Measurements from ENCODE around the gene CHCHD1.

Gene CHCHD1

GRCh38 chr10:73774637-73775036 is 7.2 kb upstream of the CHCHD1 start:
- Histone ChIP-seq H2AK5ac (ENCODE audit: low read length) (no peak overlapping the region), H3K9ac (ENCODE audit: low read length) (no peak overlapping the region), H3K4me2 (ENCODE audit: low read length) (peak overlapping the region; percentile 22), H3K9me3 (ENCODE audit: insufficient read depth, low read depth, low read length) (no peaks in the 10 kb centered on the region), H3K23ac (ENCODE audit: low read length) (no peak overlapping the region), H3K36me3 (ENCODE audit: control insufficient read depth in 1 of 2, insufficient read depth in 2 of 2, low read length in 2 of 2) (peaks cover 32 to 41% of the 10 kb centered on the region in 2 experiments), H3K4me1 (ENCODE audit: control insufficient read depth in 1 of 2, insufficient read depth in 2 of 2, low read length in 2 of 2) (peaks cover 6 to 18% of the 10 kb centered on the region in 2 experiments), H2BK12ac (ENCODE audit: low read length) (no peak overlapping the region), H4K12ac (ENCODE audit: low read depth, low read length) (no peak overlapping the region), H2BK5ac (ENCODE audit: low read depth, low read length, poor library complexity) (no peak overlapping the region), H2BK120ac (ENCODE audit: insufficient read depth, low read length, poor library complexity) (no peak overlapping the region), H3K4ac (ENCODE audit: low read depth, low read length) (peak overlapping the region; percentile 7), H3K14ac (ENCODE audit: low read length) (no peak overlapping the region), H3K79me2 (ENCODE audit: control insufficient read depth, insufficient read depth, low read length, poor library complexity) (peaks cover 12% of the 10 kb centered on the region), H3K18ac (ENCODE audit: low read length) (no peak overlapping the region), H3K27ac (ENCODE audit: low read depth, low read length) (no peak overlapping the region), H3K79me1 (ENCODE audit: low read length) (peaks cover 12% of the 10 kb centered on the region), H3K27me3 (ENCODE audit: insufficient read depth, low read length) (no peaks in the 10 kb centered on the region), H3K4me3 (ENCODE audit: low read depth, low read length) (no peak overlapping the region), H2AFZ (ENCODE audit: insufficient read depth, low read length, poor library complexity) (no peak overlapping the region), H4K8ac (ENCODE audit: low read depth, low read length) (no peak overlapping the region), H4K91ac (ENCODE audit: low read depth, low read length) (no peak overlapping the region)
- no peak for DNase-seq
- WGBS (ENCODE audit: extremely low coverage, insufficient coverage, insufficient read length) = no CpG with 5 or more reads among the region's 5 CpGs

- peaks cover 20 to 22% of the 10 kb centered on the region in 2 experiments for H3K36me3 ChIP-seq (ENCODE audit: control insufficient read depth in 1 of 2, insufficient read depth in 2 of 2, low read length in 2 of 2)
- no peak overlapping the region for H4K12ac ChIP-seq (ENCODE audit: low read depth, low read length)
- no peak overlapping the region for H2AK5ac ChIP-seq (ENCODE audit: low read length)
- no peak overlapping the region for H3K27ac ChIP-seq (ENCODE audit: low read depth, low read length)
- no peak overlapping the region for H2BK5ac ChIP-seq (ENCODE audit: low read depth, low read length, poor library complexity)
- peaks cover 7% of the 10 kb centered on the region for H3K79me1 ChIP-seq (ENCODE audit: low read length)
- H3K4ac ChIP-seq (ENCODE audit: low read depth, low read length) = no peak overlapping the region
- H3K79me2 ChIP-seq (ENCODE audit: control insufficient read depth, insufficient read depth, low read length, poor library complexity) = peaks cover 12% of the 10 kb centered on the region
- no peak overlapping the region for H3K4me3 ChIP-seq (ENCODE audit: low read depth, low read length)
- H3K18ac ChIP-seq (ENCODE audit: low read length) = no peak overlapping the region
- H4K8ac ChIP-seq (ENCODE audit: low read depth, low read length) = no peak overlapping the region
- no peak overlapping the region for H4K91ac ChIP-seq (ENCODE audit: low read depth, low read length)
- H3K9ac ChIP-seq (ENCODE audit: low read length) = no peak overlapping the region
- H3K4me1 ChIP-seq (ENCODE audit: control insufficient read depth in 1 of 2, insufficient read depth in 2 of 2, low read length in 2 of 2) = peaks cover 3 to 8% of the 10 kb centered on the region in 2 experiments
- no peak overlapping the region for H2AFZ ChIP-seq (ENCODE audit: insufficient read depth, low read length, poor library complexity)
- no CpG with 5 or more reads among the region's 5 CpGs for WGBS (ENCODE audit: extremely low coverage, insufficient coverage, insufficient read length)
- no peaks in the 10 kb centered on the region for H3K9me3 ChIP-seq (ENCODE audit: insufficient read depth, low read depth, low read length)
- H3K23ac ChIP-seq (ENCODE audit: low read length) = no peak overlapping the region
- H2BK12ac ChIP-seq (ENCODE audit: low read length) = no peak overlapping the region
- no peak overlapping the region for H3K14ac ChIP-seq (ENCODE audit: low read length)
- no peaks in the 10 kb centered on the region for H3K27me3 ChIP-seq (ENCODE audit: insufficient read depth, low read length)
- no peak for DNase-seq
- H2BK120ac ChIP-seq (ENCODE audit: insufficient read depth, low read length, poor library complexity) = no peak overlapping the region
- H3K4me2 ChIP-seq (ENCODE audit: low read length) = no peak overlapping the region
Measured at GRCh38 chr10:73779018-73779417, 2.8 kb upstream of the CHCHD1 start.

- Histone ChIP-seq H3K18ac (ENCODE audit: low read length) (no peak overlapping the region), H2AK5ac (ENCODE audit: low read length) (no peak overlapping the region), H3K27ac (ENCODE audit: low read depth, low read length) (no peak overlapping the region), H3K4ac (ENCODE audit: low read depth, low read length) (no peak overlapping the region), H3K27me3 (ENCODE audit: insufficient read depth, low read length) (no peaks in the 10 kb centered on the region), H2BK12ac (ENCODE audit: low read length) (no peak overlapping the region), H4K8ac (ENCODE audit: low read depth, low read length) (no peak overlapping the region), H3K9me3 (ENCODE audit: insufficient read depth, low read depth, low read length) (no peaks in the 10 kb centered on the region), H3K79me2 (ENCODE audit: control insufficient read depth, insufficient read depth, low read length, poor library complexity) (peaks cover 12% of the 10 kb centered on the region), H4K12ac (ENCODE audit: low read depth, low read length) (no peak overlapping the region), H2BK120ac (ENCODE audit: insufficient read depth, low read length, poor library complexity) (no peak overlapping the region), H3K9ac (ENCODE audit: low read length) (no peak overlapping the region), H3K36me3 (ENCODE audit: control insufficient read depth in 1 of 2, insufficient read depth in 2 of 2, low read length in 2 of 2) (peaks cover 17 to 19% of the 10 kb centered on the region in 2 experiments), H3K23ac (ENCODE audit: low read length) (no peak overlapping the region), H3K14ac (ENCODE audit: low read length) (no peak overlapping the region), H2AFZ (ENCODE audit: insufficient read depth, low read length, poor library complexity) (no peak overlapping the region), H3K4me1 (ENCODE audit: control insufficient read depth in 1 of 2, insufficient read depth in 2 of 2, low read length in 2 of 2) (peaks cover under 1 to 5% of the 10 kb centered on the region in 2 experiments), H3K4me2 (ENCODE audit: low read length) (no peak overlapping the region), H3K79me1 (ENCODE audit: low read length) (peaks cover 7% of the 10 kb centered on the region), H2BK5ac (ENCODE audit: low read depth, low read length, poor library complexity) (no peak overlapping the region), H4K91ac (ENCODE audit: low read depth, low read length) (no peak overlapping the region), H3K4me3 (ENCODE audit: low read depth, low read length) (no peak overlapping the region)
- peak in 1 of 2 donors; percentile 34 for DNase-seq
- WGBS (ENCODE audit: extremely low coverage, insufficient coverage, insufficient read length) = no CpG with 5 or more reads among the region's 3 CpGs
Measured at GRCh38 chr10:73779539-73780197, 2.2 kb upstream of the CHCHD1 start.

GRCh38 chr10:73780301-73780700 is 1.5 kb upstream of the CHCHD1 start:
- H3K9me3 ChIP-seq (ENCODE audit: insufficient read depth, low read depth, low read length) = no peaks in the 10 kb centered on the region
- WGBS (ENCODE audit: extremely low coverage, insufficient coverage, insufficient read length) = no CpG with 5 or more reads among the region's 5 CpGs
- DNase-seq = no peak
- no peak overlapping the region for H3K4ac ChIP-seq (ENCODE audit: low read depth, low read length)
- H3K23ac ChIP-seq (ENCODE audit: low read length) = no peak overlapping the region
- H2BK120ac ChIP-seq (ENCODE audit: insufficient read depth, low read length, poor library complexity) = no peak overlapping the region
- H2AK5ac ChIP-seq (ENCODE audit: low read length) = no peak overlapping the region
- H3K9ac ChIP-seq (ENCODE audit: low read length) = no peak overlapping the region
- H3K18ac ChIP-seq (ENCODE audit: low read length) = no peak overlapping the region
- no peak overlapping the region for H3K14ac ChIP-seq (ENCODE audit: low read length)
- no peak overlapping the region for H4K8ac ChIP-seq (ENCODE audit: low read depth, low read length)
- no peak overlapping the region for H2AFZ ChIP-seq (ENCODE audit: insufficient read depth, low read length, poor library complexity)
- no peak overlapping the region for H2BK12ac ChIP-seq (ENCODE audit: low read length)
- no peak overlapping the region for H3K4me2 ChIP-seq (ENCODE audit: low read length)
- H3K4me1 ChIP-seq (ENCODE audit: control insufficient read depth in 1 of 2, insufficient read depth in 2 of 2, low read length in 2 of 2) = peaks cover 0 to 1% of the 10 kb centered on the region in 2 experiments
- peaks cover 16 to 17% of the 10 kb centered on the region in 2 experiments for H3K36me3 ChIP-seq (ENCODE audit: control insufficient read depth in 1 of 2, insufficient read depth in 2 of 2, low read length in 2 of 2)
- no peak overlapping the region for H4K12ac ChIP-seq (ENCODE audit: low read depth, low read length)
- H3K27me3 ChIP-seq (ENCODE audit: insufficient read depth, low read length) = no peaks in the 10 kb centered on the region
- H3K4me3 ChIP-seq (ENCODE audit: low read depth, low read length) = no peak overlapping the region
- peaks cover 8% of the 10 kb centered on the region for H3K79me1 ChIP-seq (ENCODE audit: low read length)
- H3K79me2 ChIP-seq (ENCODE audit: control insufficient read depth, insufficient read depth, low read length, poor library complexity) = peaks cover 12% of the 10 kb centered on the region
- no peak overlapping the region for H4K91ac ChIP-seq (ENCODE audit: low read depth, low read length)
- H2BK5ac ChIP-seq (ENCODE audit: low read depth, low read length, poor library complexity) = no peak overlapping the region
- no peak overlapping the region for H3K27ac ChIP-seq (ENCODE audit: low read depth, low read length)

All from trophoblast cell (in vitro differentiated cells and primary cell).